HG03196 (cell line): ENCODE results near the gene SATB2.

ENCODE experiments used
- ATAC-seq: cut with Tn5 transposase; IDR thresholded peaks from one replicate; pipeline ENCODE4 v1.9.1; 2021; ENCODE audit not compliant: unreplicated experiment

Gene SATB2

GRCh38 chr2:199261239-199261638, 196.5 kb downstream of the SATB2 start:
- ATAC-seq, result no peak

GRCh38 chr2:199259671-199260070, 198.1 kb downstream of the SATB2 start:
- ATAC-seq, result no peak

GRCh38 chr2:199258291-199258690, 199.4 kb downstream of the SATB2 start:
- ATAC-seq, result no peak

- no peak for ATAC-seq
Measured at GRCh38 chr2:199257261-199258224, 200.2 kb downstream of the SATB2 start.

- no peak for ATAC-seq
Measured at GRCh38 chr2:199230091-199230490, 227.6 kb downstream of the SATB2 start.

GRCh38 chr2:199228887-199229819, 228.6 kb downstream of the SATB2 start:
- ATAC-seq, result peak; percentile 74

- ATAC-seq, result no peak
Measured at GRCh38 chr2:199223791-199224190, 233.9 kb downstream of the SATB2 start.

GRCh38 chr2:199220920-199221319, 236.8 kb downstream of the SATB2 start:
- ATAC-seq, result no peak

- no peak for ATAC-seq
Measured at GRCh38 chr2:199219551-199219950, 238.2 kb downstream of the SATB2 start.
